ENCODE results near the gene RASGEF1C. TPM values are rescaled to one million over a fixed set of nuclear protein-coding genes. Genes with fewer than 3 reads are reported as not detected.
A peak's percentile ranks its signal among the peaks of the same experiment; 100 is the strongest.
"Not testable (repeated sequence)": the region's sequence is repeated elsewhere in the genome, so short reads cannot be mapped to it uniquely, and the experiment has no call there.

Gene RASGEF1C
- total RNA-seq, 1 experiment from 2014 or later: 0.29 TPM

DNA sequence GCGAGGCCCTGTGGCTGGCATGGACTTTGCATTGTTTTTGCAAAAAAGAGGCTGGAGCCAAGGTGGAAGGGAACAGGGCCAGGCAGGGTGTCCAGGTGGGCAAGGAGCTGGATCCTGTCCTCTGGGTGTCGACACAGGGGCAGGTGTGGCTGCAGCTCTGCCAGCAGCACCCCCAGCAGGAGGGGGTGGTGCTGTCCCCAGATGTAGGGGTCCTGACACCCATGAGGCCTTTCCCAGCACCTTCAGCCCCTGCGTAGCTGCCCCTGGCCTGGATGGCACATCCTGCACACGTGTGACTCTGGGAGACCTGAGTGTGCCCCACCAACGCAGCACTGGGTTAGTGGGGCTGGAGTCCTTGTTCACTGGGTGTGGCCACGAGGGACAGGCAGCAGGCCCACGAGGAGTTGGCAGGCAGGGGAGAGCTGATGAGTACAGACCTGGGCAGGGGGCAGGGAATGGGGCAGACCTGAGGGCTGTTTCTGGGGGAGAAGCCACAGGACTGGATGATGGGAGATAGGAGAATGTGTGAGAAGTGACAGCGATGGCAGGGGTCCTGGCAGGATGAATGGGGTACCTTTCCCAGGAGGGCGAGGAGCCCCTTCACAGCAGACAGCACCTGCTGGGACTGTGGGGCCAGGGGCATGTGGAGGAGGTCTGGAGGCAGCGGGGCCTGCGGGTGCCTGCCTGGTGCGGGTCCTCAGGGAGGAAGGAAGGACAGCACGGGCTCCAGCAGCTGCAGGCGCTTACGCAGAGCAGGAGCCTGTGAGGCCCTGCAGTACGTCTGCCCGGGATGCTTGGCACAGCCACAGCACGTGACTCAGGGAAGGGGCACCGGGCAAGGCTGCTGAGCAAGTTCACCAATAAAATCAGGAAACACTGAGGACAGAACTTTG, 3.6 kb upstream of the RASGEF1C start:
- Histone ChIP-seq H3K4me3 (ENCODE audit: low read length) (no peak overlapping the region), H3K9me2 (replicated peaks; ENCODE audit: low read length) (no peaks in the 10 kb centered on the region), H3K27me3 (ENCODE audit: low read length) (no peaks in the 10 kb centered on the region), H3K4me1 (ENCODE audit: insufficient read depth, low read length) (peaks cover 11% of the 10 kb centered on the region), H3K9me3 (ENCODE audit: low read length) (no peaks in the 10 kb centered on the region), H3K9ac (ENCODE audit: low read length) (no peak overlapping the region), H2AFZ (ENCODE audit: low read length) (no peak overlapping the region), H3K4me2 (ENCODE audit: low read length) (peak overlapping the region; percentile 41), H3K27ac (ENCODE audit: low read length) (no peak overlapping the region), H4K20me1 (ENCODE audit: low read length) (no peaks in the 10 kb centered on the region), H3K36me3 (ENCODE audit: low read depth, low read length) (no peaks in the 10 kb centered on the region), H3F3A (ENCODE audit: low read length, unreplicated experiment) (no peaks in the 10 kb centered on the region), H3K79me2 (ENCODE audit: low read length) (no peaks in the 10 kb centered on the region)
- TF ChIP-seq, protein P1, sequence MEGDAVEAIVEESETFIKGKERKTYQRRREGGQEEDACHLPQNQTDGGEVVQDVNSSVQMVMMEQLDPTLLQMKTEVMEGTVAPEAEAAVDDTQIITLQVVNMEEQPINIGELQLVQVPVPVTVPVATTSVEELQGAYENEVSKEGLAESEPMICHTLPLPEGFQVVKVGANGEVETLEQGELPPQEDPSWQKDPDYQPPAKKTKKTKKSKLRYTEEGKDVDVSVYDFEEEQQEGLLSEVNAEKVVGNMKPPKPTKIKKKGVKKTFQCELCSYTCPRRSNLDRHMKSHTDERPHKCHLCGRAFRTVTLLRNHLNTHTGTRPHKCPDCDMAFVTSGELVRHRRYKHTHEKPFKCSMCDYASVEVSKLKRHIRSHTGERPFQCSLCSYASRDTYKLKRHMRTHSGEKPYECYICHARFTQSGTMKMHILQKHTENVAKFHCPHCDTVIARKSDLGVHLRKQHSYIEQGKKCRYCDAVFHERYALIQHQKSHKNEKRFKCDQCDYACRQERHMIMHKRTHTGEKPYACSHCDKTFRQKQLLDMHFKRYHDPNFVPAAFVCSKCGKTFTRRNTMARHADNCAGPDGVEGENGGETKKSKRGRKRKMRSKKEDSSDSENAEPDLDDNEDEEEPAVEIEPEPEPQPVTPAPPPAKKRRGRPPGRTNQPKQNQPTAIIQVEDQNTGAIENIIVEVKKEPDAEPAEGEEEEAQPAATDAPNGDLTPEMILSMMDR (conservative IDR thresholded peaks at IDR 0.05; ENCODE audit: low read depth, low read length): no peak
- TF ChIP-seq EZH2 (IDR thresholded peaks at IDR 0.05; ENCODE audit: low read length, unreplicated experiment): no peak
- ATAC-seq (peak; percentile 63), DNase-seq (peak; percentile 65)
- no TSS peak for BruUV-seq (replicated peaks)
- ChIA-PET POLR2A (ENCODE audit: unreplicated experiment) (interaction anchor here (0.8 kb wide), 1 partner anchor 92 kb away, joined by 6 read pairs; no protein-coding TSS in a partner anchor), CTCF (no interaction called here)
- intact Hi-C loops (cut with micrococcal nuclease): no loop called here

DNA sequence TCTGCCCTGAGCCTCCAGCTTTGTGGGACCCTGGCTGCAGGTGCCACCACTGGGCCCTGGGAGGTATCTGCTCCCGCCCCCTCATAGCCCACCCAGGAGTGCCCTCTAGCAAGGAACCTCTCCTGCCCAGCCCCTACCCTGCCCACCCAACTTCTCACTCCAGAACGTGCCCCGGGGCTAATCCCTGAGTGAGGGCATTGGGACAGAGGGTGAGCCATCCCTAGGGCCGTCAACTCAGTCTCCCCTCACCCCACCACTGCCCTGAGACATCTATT, 2.7 kb upstream of the RASGEF1C start:
- Histone ChIP-seq H3K36me3 (ENCODE audit: low read depth, low read length) (no peaks in the 10 kb centered on the region), H3K9ac (ENCODE audit: low read length) (no peak overlapping the region), H3K9me3 (ENCODE audit: low read length) (no peaks in the 10 kb centered on the region), H3K79me2 (ENCODE audit: low read length) (no peaks in the 10 kb centered on the region), H3K9me2 (replicated peaks; ENCODE audit: low read length) (no peaks in the 10 kb centered on the region), H3F3A (ENCODE audit: low read length, unreplicated experiment) (no peaks in the 10 kb centered on the region), H4K20me1 (ENCODE audit: low read length) (no peaks in the 10 kb centered on the region), H3K27me3 (ENCODE audit: low read length) (no peaks in the 10 kb centered on the region), H3K4me3 (ENCODE audit: low read length) (no peak overlapping the region), H3K4me2 (ENCODE audit: low read length) (no peak overlapping the region), H2AFZ (ENCODE audit: low read length) (no peak overlapping the region), H3K27ac (ENCODE audit: low read length) (no peak overlapping the region), H3K4me1 (ENCODE audit: insufficient read depth, low read length) (peaks cover 11% of the 10 kb centered on the region)
- ChIA-PET CTCF (no interaction called here), POLR2A (ENCODE audit: unreplicated experiment) (no interaction called here)
- intact Hi-C loops (cut with micrococcal nuclease): no loop called here
- no TSS peak for BruUV-seq (replicated peaks)
- TF ChIP-seq EZH2phosphoT487 (IDR thresholded peaks at IDR 0.05; ENCODE audit: borderline replicate concordance, low read length) (no peak), EZH2 (IDR thresholded peaks at IDR 0.05; ENCODE audit: low read length, unreplicated experiment) (no peak)
- TF ChIP-seq, protein P1 (conservative IDR thresholded peaks at IDR 0.05; ENCODE audit: low read depth, low read length): no peak
- ATAC-seq (no peak), DNase-seq (no peak)

DNA sequence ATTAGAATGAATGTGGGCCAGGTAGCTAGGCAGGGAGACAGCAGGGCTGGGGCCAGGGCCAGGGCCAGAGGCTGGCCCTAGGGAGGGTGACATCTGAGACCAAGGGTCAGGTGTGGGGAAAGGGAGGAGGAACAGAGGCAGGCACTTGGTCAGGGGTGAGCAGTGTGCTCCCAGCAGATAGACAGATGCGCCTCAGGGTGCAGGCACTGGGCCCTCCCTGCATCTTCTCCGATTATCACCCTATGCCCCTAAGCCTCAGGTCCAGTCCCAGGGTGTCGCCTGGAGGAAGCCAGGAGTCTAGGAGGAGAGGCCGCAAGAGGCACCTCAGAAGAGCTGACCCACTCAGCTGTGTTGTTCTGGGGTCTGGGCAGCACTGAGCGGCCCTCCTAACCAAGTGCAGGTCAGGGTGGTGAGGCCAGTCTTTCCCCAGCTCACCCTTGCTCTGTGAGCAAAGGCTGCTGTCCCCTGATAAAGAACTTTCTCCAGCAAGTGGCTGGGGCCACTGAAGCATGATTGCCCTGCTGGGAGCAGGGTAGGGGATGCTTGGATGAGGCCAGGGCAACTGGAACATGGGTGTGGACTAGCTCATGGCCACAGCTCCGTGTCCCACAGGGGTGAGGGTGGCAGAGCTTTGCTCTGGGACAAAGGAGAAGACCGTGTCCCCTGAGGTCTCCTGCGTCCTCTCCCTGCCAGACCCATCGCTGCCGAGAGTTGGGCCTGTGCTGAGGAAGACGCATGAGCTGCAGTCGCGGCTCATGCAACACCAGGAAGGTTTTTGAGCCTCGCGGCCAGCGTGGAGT, 2.1 kb upstream of the RASGEF1C start:
- Histone ChIP-seq H3K4me1 (ENCODE audit: insufficient read depth, low read length) (peaks cover 11% of the 10 kb centered on the region), H4K20me1 (ENCODE audit: low read length) (no peaks in the 10 kb centered on the region), H3F3A (ENCODE audit: low read length, unreplicated experiment) (no peaks in the 10 kb centered on the region), H3K4me3 (ENCODE audit: low read length) (no peak overlapping the region), H2AFZ (ENCODE audit: low read length) (no peak overlapping the region), H3K4me2 (ENCODE audit: low read length) (no peak overlapping the region), H3K9me3 (ENCODE audit: low read length) (no peaks in the 10 kb centered on the region), H3K36me3 (ENCODE audit: low read depth, low read length) (no peaks in the 10 kb centered on the region), H3K9ac (ENCODE audit: low read length) (no peak overlapping the region), H3K27me3 (ENCODE audit: low read length) (no peaks in the 10 kb centered on the region), H3K9me2 (replicated peaks; ENCODE audit: low read length) (no peaks in the 10 kb centered on the region), H3K27ac (ENCODE audit: low read length) (no peak overlapping the region), H3K79me2 (ENCODE audit: low read length) (no peaks in the 10 kb centered on the region)
- ATAC-seq (no peak), DNase-seq (no peak)
- CTCF ChIA-PET: no interaction called here
- no peak for TF ChIP-seq EZH2 (IDR thresholded peaks at IDR 0.05; ENCODE audit: low read length, unreplicated experiment)
- TF ChIP-seq, protein P1 (conservative IDR thresholded peaks at IDR 0.05; ENCODE audit: low read depth, low read length): no peak
- no peak for TF ChIP-seq EZH2phosphoT487 (IDR thresholded peaks at IDR 0.05; ENCODE audit: borderline replicate concordance, low read length)
- POLR2A ChIA-PET (ENCODE audit: unreplicated experiment): no interaction called here
- intact Hi-C loops (cut with micrococcal nuclease): no loop called here
- no TSS peak for BruUV-seq (replicated peaks)

DNA sequence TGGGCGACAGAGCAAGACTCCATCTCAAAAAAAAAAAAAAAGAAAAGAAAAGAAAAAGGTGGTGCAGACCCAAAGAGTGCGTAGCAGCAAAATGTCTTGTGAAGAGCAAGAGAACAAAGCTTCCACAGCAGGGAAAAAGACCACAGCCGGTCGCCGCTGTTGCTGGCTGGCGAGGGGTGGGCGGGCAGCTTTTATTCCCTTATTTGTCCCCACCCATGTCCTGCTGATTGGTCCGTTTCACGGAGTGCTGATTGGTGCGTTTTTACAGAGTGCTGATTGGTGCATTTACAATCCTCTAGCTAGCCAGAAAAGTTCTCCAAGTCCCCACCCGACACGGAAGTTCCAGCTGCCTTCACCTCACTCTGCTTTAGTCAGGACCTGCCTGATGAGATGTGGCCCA, 1.1 kb upstream of the RASGEF1C start:
- POLR2A ChIA-PET (ENCODE audit: unreplicated experiment): interaction anchor here (0.6 kb wide), 1 partner anchor 80 kb away, joined by 4 read pairs; no protein-coding TSS in a partner anchor
- H3K9me2 ChIP-seq (replicated peaks; ENCODE audit: low read length); H3K79me2 ChIP-seq (ENCODE audit: low read length); H2AFZ ChIP-seq (ENCODE audit: low read length); H3K9me3 ChIP-seq (ENCODE audit: low read length); H3K36me3 ChIP-seq (ENCODE audit: low read depth, low read length); H4K20me1 ChIP-seq (ENCODE audit: low read length); H3F3A ChIP-seq (ENCODE audit: low read length, unreplicated experiment); DNase-seq; CTCF ChIA-PET; H3K9ac ChIP-seq (ENCODE audit: low read length); H3K27ac ChIP-seq (ENCODE audit: low read length); ATAC-seq; H3K4me2 ChIP-seq (ENCODE audit: low read length); H3K27me3 ChIP-seq (ENCODE audit: low read length); intact Hi-C loops (cut with micrococcal nuclease); H3K4me3 ChIP-seq (ENCODE audit: low read length); BruUV-seq (replicated peaks): not testable (repeated sequence)
- H3K4me1 ChIP-seq (ENCODE audit: insufficient read depth, low read length): peaks cover 11% of the 10 kb centered on the region

Measured in PC-3 (cell line).